Left renal cortex interstitium (tissue), 4 donors: ENCODE measurements around the gene E2F1. TPM values are rescaled to one million over a fixed set of nuclear protein-coding genes. Genes with fewer than 3 reads are reported as not detected.

Experiments used
- DNase-seq, 4 donors: peaks; one replicate each; pipeline ENCODE4 v3.0.0-alpha.2; 2013; ENCODE audit warnings: low read depth in 4 of 4, low spot score in 2 of 4, missing footprints in 1 of 4
- polyA plus RNA-seq, 4 donors: library from polyadenylated mRNA; unstranded; fragments of 120-200 nt; gene quantifications; one replicate each; pipeline ENCODE4 v1.2.1, GENCODE V29; 2013; ENCODE audit not compliant: insufficient read length in 4 of 4

The E2F1 gene
- polyA plus RNA-seq, 4 donors: 10.5 to 16.1 (median 13.7) TPM

- no peak for DNase-seq
Measured at GRCh38 chr20:33660035-33660684, 26.0 kb downstream of the E2F1 start.

- no peak for DNase-seq
Measured at GRCh38 chr20:33659341-33660034, 26.7 kb downstream of the E2F1 start.

DNA sequence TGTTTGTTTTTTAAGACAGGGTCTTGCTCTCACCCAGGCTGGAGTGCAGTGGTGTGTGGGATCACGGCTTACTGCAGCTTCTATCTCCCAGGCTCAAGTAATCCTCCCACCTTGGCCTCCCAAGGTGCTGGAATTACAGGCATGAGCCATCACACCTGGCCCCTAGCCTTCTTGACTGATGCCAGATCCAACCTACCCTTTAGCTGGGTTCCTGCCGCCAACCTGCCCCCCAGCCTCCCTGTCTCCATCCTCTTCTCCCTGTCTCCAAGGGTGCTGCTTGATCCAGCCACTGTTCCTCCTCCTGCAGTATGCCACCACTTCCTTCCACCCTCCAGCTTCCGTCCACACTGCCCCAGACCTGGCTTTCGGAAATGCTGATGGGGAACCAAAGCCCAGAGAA lies 27.3 kb downstream of the E2F1 start:
- no peak for DNase-seq

- DNase-seq: no peak
Measured at GRCh38 chr20:33658510-33658909, 27.7 kb downstream of the E2F1 start.

DNA sequence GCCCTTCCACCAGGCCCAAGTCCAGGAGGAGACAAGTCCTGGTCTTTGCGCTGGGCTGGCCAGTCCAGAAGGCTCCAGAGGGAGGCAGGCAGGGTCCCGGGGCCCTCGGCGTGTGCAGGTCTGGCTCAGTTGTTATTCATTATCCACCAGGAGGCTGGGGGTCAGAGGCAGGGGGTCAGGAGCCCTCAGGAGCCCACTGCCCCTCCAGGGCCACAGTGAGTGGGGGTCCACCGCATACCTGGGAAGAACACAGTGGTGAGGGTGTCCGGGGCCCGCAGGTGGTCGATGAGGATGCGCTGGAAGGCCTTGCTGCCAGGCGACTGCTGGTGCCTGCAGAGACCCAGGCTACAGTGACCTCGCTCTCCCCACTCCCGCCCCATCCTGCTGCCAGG lies 28.5 kb downstream of the E2F1 start:
- DNase-seq: no peak

- no peak for DNase-seq
Measured at GRCh38 chr20:33656783-33657703, 29.1 kb downstream of the E2F1 start.

DNA sequence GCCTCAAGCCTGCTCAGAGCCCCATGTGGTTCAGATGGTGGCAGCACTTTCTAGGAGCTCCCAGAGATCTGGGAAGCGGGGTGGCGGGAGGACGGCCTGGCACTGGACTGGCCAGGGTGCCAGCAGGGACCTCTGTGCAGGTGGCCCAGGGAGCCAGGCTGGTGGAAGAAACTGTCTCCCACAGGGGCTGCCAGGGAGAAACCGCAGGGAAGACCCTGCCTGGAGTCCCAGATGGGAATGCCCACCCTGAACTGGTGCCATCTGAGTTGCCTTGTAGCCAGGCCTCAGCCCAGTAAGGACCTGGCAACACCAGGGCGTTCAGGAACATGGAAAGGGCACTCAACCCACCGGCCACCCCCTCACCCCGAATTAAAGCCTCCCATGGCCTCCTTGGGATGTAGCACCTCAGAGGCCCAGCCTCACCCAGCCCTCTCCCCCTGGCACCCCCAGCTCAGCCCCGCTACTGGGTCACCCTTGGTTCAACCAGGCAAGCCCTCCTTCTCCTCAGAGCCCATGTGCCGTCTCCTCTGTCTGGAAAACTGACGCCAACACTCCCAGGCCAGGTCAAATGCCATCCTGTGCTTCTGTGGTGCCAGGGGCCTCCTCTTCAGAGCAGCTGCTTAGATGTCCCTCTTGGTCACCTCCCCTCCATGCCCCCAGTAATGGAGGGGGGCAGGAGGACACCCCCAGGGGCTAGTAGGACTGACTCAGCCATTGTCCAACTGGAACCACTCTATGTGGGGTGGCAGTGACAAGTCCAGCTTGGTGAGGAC lies 30.0 kb downstream of the E2F1 start:
- DNase-seq: no peak

DNA sequence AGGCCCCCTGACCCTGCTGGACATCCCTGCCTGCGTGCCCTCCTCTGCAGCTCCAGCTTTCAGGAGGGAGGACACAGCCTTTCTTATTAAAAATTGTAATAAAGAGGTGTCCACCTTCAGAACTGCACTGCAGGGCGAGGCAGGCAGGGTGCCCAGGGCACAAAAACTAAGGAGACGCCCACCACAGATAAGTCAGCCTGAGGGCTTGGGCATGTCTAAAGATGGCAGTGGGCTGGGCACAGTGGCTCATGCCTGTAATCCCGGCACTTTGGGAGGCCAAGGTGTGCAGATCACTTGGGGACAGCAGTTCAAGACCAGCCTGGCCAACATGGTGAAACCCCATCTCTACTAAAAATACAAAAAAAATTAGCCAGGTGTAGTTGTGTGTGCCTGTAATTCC lies 31.0 kb downstream of the E2F1 start:
- no peak for DNase-seq

- no peak for DNase-seq
Measured at GRCh38 chr20:33654680-33655161, 31.5 kb downstream of the E2F1 start.

DNA sequence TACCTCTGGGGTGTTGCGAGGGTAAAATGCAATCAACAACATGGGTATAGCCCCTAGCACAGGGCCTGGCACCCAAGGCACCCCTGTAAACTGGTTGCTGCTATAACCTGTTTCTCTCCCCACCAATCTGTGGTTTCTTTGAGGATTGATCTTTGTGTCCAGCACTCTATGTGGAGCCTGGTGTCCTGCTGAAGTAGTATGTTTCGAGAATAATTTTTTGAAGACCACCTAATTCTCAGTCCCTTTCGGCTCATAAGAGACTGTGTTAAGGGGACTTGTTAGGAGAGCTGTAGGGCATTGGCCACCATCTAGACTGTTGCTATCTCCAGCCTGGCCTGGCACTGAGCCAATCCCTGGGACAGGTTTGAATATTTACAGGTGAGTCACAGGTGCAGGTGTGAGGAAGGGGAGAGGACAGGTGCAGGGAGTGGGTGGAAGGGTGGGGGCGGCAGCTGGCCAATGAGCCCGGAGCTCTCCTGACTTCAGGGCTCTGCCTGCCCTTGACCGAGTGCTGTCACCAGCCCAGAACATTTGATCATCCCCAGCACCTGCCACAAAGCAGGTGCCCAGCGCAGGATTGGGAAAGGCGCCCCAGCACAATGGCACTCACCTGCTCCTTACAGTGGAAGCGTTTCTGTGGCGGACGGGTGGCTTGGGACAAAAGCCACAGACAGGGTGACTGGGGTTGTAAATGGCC lies 32.1 kb downstream of the E2F1 start:
- DNase-seq: no peak

- no peak for DNase-seq
Measured at GRCh38 chr20:33653218-33653899, 32.8 kb downstream of the E2F1 start.

DNA sequence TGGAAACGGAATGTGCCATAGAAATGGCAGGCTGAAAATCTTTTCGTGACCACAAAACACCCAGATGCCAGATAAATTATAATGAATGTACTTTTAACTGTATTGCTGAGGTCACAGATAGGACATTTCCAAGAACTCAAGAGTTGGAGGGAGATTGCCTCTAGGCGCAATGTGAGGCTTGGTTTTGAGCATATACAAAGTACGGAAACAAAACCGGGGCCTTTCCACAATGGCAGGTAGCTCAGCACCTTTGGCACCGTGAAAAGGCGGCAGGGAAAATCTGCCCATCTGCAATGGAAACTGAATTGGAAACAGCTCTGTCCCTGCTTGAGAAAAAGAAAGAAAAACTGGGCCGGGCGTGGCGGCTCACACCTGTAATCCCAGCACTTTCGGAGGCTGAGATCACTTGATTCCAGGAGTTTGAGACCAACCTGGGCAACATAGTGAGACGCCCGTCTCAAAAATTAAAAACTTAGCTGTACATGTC lies 34.6 kb downstream of the E2F1 start:
- DNase-seq: no peak

DNA sequence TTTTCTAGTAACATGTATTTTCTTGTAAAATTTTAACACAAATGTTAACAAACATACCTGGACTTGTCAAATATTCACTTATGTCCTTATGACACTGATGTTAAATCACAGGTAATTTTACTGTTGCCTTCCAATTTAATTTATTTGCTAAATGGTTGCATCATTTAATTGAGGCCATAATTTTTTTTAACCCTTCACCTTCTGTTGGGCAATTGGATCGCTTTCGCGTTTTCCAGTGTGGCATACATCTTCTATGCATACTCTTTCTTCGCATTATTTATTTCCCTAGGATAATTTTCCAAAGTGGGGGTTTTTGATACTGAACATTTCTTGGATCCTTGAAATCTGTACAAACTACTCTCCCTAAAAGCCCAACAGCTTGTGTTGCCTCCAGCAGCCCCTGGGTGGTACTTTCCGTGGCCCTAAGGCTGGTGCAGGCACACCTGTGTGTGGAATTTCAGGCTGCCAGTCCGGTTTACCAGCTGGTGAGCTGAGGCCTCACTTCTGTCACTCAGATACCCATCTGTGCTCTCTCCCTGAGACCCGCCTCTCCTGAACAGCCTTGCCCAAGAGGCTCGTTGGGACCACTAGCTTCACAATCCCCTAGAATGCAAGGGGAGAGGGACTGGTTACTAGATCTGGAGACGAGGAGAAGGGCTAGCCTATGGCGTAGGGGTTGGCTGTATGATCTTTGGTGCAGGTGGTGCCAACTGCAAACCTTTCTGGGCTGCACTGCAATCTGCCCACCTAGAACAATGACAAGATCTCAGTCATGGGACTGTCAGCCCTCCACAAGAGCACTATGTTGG lies 35.2 kb downstream of the E2F1 start:
- DNase-seq: no peak

- no peak for DNase-seq
Measured at GRCh38 chr20:33650111-33650752, 36.0 kb downstream of the E2F1 start.

DNA sequence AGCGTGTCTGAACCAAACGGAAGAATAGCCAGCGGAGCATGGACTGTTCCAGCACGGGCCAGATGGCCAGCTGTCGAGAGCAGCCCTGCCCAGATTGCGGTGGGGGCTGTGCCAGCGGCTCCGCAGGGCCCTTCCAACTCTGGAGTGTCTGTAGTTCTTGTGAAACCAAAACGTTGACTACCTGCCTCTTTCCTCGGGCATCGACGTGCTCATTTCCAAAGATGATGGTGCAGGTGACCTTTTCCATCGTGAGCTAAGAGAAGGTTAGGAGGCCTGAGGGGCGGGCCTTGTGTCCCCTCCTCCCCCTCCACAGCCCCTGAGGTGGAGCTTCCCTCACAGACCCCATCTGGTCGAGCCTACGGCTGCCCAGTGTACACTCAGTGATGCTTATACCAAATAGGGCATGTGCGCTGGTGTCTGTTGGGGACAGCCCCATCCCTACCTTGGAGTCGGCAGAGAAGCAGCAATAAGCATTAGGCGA lies 36.9 kb downstream of the E2F1 start:
- no peak for DNase-seq

GRCh38 chr20:33648396-33649004 lies 37.7 kb downstream of the E2F1 start:
- no peak for DNase-seq
